K562 (cell line): ENCODE results near the gene MED13L. TPM values are rescaled to one million over a fixed set of nuclear protein-coding genes. Genes with fewer than 3 reads are reported as not detected.

ENCODE experiments used
- ATF7 ChIP-seq: fragments of 450-650 bp; IDR thresholded peaks from 2 replicates; pipeline ENCODE4 v1.7.1; 2014; ENCODE audit warnings: mild to moderate bottlenecking, moderate library complexity
- CAMTA2 ChIP-seq: fragments of 250-450 bp; sonication (Bioruptor Pico); conservative IDR thresholded peaks from 2 replicates; pipeline ENCODE4 v1.5.1; 2022
- DLX4 ChIP-seq: fragments of 250-450 bp; sonication (Bioruptor Pico); IDR thresholded peaks from 2 replicates; pipeline ENCODE4 v1.6.1; 2021; ENCODE audit warnings: mild to moderate bottlenecking
- ELF1 ChIP-seq: fragments of 200-800 bp; sonication (Bioruptor generic); IDR thresholded peaks from 2 replicates; pipeline ENCODE4 v1.6.1; 2016; ENCODE audit warnings: missing genetic modification characterization, missing compliant biosample characterization
- KLF1 ChIP-seq: fragments of 450-650 bp; IDR thresholded peaks from 2 replicates; pipeline ENCODE4 v1.6.1; 2016; ENCODE audit warnings: missing genetic modification characterization, missing compliant biosample characterization
- MTA2 ChIP-seq: fragments of 450-650 bp; IDR thresholded peaks from 2 replicates; pipeline ENCODE4 v1.6.1; 2016; ENCODE audit warnings: low read depth
- NBN ChIP-seq: fragments of 450-650 bp; IDR thresholded peaks from 2 replicates; pipeline ENCODE4 v1.6.1; 2016; ENCODE audit warnings: low read depth, mild to moderate bottlenecking
- NRF1 ChIP-seq, 2 experiments: fragments of 450-650 bp; IDR thresholded peaks in 1 of 2; conservative IDR thresholded peaks in 1 of 2; 2 replicates each; pipeline ENCODE4 v1.6.1; 2014; ENCODE audit warnings: mild to moderate bottlenecking in 2 of 2
- POLR2G ChIP-seq: fragments of 200-400 bp; formaldehyde crosslinking; IDR thresholded peaks from 2 replicates; pipeline ENCODE4 v1.6.1; 2017; ENCODE audit warnings: low read depth, mild to moderate bottlenecking, antibody characterized with exemption, low read length, moderate library complexity
- ZFP36 ChIP-seq: fragments of 150-350 bp; IDR thresholded peaks from 2 replicates; pipeline ENCODE4 v1.6.1; 2018; ENCODE audit warnings: low read length, low read depth; ENCODE audit not compliant: partially characterized antibody
- ZFX ChIP-seq: sonication (generic); formaldehyde crosslinking; IDR thresholded peaks from 2 replicates; pipeline ENCODE4 v1.8.0; 2022; ENCODE audit warnings: mild to moderate bottlenecking, missing genetic modification reagents, moderate library complexity
- ZNF121 ChIP-seq: sonication (generic); formaldehyde crosslinking; conservative IDR thresholded peaks from 2 replicates; pipeline ENCODE4 v1.8.0; 2022; ENCODE audit warnings: missing genetic modification reagents
- ZNF134 ChIP-seq: fragments of 250-450 bp; sonication (Bioruptor Pico); conservative IDR thresholded peaks from 2 replicates; pipeline ENCODE4 v1.4.0; 2020
- polyA plus RNA-seq, 8 experiments: library from polyadenylated mRNA; depleted of rRNA in 4 of 8; stranded (reverse) in 5 of 8; unstranded in 3 of 8; fragments of >200 nt; fragmentation: Nextera tagmentation in 2 of 8; fragmentation: Illumina TruSeq in 1 of 8; extraction: Ambion mirVana in 2 of 8; extraction: Trizol in 1 of 8; gene quantifications; 2 replicates each; pipeline versions ENCODE4 v1.2.1 to v1.2.3, GENCODE V29; 2011 to 2014; ENCODE audit warnings: inconsistent platforms in 1 of 8, missing spikeins in 1 of 8
- total RNA-seq, 7 experiments: library from RNA; depleted of rRNA in 6 of 7; stranded (reverse); fragments of >200 nt in 6 of 7; fragmentation: Illumina TruSeq in 2 of 7; extraction: Trizol in 2 of 7; gene quantifications; 2 replicates each; pipeline versions ENCODE4 v1.2.1 to v1.2.3, GENCODE V29; 2011 to 2021; ENCODE audit warnings: low replicate concordance in 1 of 7
- TF ChIP-seq, protein P1 (sequence below), 2 experiments: fragments of 450-650 bp; formaldehyde crosslinking in 1 of 2; IDR thresholded peaks; 2 replicates each; pipeline versions ENCODE4 v1.4.0 to v1.6.1; 2014 to 2020; ENCODE audit warnings: mild to moderate bottlenecking in 2 of 2, borderline replicate concordance in 1 of 2, low read depth in 1 of 2
- TF ChIP-seq, protein P2 (sequence below): fragments of 200-400 bp; formaldehyde crosslinking; IDR thresholded peaks from 2 replicates; pipeline ENCODE4 v1.6.1; 2017; ENCODE audit warnings: mild to moderate bottlenecking, low read depth, low read length, moderate library complexity
- TF ChIP-seq, protein P3 (sequence below): sonication (generic); formaldehyde crosslinking; IDR thresholded peaks from 2 replicates; pipeline ENCODE4 v1.8.0; 2023; ENCODE audit warnings: mild to moderate bottlenecking, missing genetic modification reagents

The MED13L gene
- total and polyA plus RNA-seq, 9 of the 15 experiments (the other 6 are each of a cell fraction or from before 2014, with no cell fraction given) = 13.4 to 90.3 (median 36.9) TPM

- TF ChIP-seq, protein P1, sequence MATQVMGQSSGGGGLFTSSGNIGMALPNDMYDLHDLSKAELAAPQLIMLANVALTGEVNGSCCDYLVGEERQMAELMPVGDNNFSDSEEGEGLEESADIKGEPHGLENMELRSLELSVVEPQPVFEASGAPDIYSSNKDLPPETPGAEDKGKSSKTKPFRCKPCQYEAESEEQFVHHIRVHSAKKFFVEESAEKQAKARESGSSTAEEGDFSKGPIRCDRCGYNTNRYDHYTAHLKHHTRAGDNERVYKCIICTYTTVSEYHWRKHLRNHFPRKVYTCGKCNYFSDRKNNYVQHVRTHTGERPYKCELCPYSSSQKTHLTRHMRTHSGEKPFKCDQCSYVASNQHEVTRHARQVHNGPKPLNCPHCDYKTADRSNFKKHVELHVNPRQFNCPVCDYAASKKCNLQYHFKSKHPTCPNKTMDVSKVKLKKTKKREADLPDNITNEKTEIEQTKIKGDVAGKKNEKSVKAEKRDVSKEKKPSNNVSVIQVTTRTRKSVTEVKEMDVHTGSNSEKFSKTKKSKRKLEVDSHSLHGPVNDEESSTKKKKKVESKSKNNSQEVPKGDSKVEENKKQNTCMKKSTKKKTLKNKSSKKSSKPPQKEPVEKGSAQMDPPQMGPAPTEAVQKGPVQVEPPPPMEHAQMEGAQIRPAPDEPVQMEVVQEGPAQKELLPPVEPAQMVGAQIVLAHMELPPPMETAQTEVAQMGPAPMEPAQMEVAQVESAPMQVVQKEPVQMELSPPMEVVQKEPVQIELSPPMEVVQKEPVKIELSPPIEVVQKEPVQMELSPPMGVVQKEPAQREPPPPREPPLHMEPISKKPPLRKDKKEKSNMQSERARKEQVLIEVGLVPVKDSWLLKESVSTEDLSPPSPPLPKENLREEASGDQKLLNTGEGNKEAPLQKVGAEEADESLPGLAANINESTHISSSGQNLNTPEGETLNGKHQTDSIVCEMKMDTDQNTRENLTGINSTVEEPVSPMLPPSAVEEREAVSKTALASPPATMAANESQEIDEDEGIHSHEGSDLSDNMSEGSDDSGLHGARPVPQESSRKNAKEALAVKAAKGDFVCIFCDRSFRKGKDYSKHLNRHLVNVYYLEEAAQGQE (IDR thresholded peaks at IDR 0.05; ENCODE audit: borderline replicate concordance) = peak; percentile 45
- TF ChIP-seq, protein P1 (CRISPR knock-in tag; IDR thresholded peaks at IDR 0.05; ENCODE audit: low read depth) = 0 out of 2 replicates have a peak, but pooled peaks have one; percentile 43
- TF ChIP-seq NBN (no peak), ZFP36 (no peak), ZFX (CRISPR knock-in tag) (peak; percentile 41; the same call in 1 of the 2 replicates), POLR2G (peak; percentile 86), ZNF134 (CRISPR knock-in tag) (no peak), DLX4 (CRISPR knock-in tag) (no peak), ZNF121 (CRISPR knock-in tag) (no peak), ELF1 (tag) (0 out of 2 replicates have a peak, but pooled peaks have one; percentile 42), NRF1 (conservative IDR thresholded peaks at IDR 0.05 in 1 of 2, IDR thresholded peaks at IDR 0.05 in 1 of 2) (no peak), MTA2 (no peak), ATF7 (no peak), KLF1 (tag) (no peak), CAMTA2 (CRISPR knock-in tag) (no peak)
- TF ChIP-seq, protein P2, sequence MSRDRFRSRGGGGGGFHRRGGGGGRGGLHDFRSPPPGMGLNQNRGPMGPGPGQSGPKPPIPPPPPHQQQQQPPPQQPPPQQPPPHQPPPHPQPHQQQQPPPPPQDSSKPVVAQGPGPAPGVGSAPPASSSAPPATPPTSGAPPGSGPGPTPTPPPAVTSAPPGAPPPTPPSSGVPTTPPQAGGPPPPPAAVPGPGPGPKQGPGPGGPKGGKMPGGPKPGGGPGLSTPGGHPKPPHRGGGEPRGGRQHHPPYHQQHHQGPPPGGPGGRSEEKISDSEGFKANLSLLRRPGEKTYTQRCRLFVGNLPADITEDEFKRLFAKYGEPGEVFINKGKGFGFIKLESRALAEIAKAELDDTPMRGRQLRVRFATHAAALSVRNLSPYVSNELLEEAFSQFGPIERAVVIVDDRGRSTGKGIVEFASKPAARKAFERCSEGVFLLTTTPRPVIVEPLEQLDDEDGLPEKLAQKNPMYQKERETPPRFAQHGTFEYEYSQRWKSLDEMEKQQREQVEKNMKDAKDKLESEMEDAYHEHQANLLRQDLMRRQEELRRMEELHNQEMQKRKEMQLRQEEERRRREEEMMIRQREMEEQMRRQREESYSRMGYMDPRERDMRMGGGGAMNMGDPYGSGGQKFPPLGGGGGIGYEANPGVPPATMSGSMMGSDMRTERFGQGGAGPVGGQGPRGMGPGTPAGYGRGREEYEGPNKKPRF = no peak
- TF ChIP-seq, protein P3, sequence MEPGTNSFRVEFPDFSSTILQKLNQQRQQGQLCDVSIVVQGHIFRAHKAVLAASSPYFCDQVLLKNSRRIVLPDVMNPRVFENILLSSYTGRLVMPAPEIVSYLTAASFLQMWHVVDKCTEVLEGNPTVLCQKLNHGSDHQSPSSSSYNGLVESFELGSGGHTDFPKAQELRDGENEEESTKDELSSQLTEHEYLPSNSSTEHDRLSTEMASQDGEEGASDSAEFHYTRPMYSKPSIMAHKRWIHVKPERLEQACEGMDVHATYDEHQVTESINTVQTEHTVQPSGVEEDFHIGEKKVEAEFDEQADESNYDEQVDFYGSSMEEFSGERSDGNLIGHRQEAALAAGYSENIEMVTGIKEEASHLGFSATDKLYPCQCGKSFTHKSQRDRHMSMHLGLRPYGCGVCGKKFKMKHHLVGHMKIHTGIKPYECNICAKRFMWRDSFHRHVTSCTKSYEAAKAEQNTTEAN (CRISPR knock-in tag) = no peak
Observed at GRCh38 chr12:116277467-116278278, at the start of gene MED13L (continued).
